Common myeloid progenitor, CD34-positive (primary cell): ENCODE measurements around the gene MIOX.

ENCODE experiments used
- CTCF ChIA-PET: fragments of 350-600 bp; sonication (Branson Sonifier 250); formaldehyde crosslinking; loops from one replicate; lab custom pipeline; 2021; ENCODE audit warnings: antibody characterized with exemption; lab: Charles Lee
- POLR2A ChIA-PET: fragments of 350-600 bp; sonication (Branson Sonifier 250); formaldehyde crosslinking; loops from one replicate; lab custom pipeline; 2021; ENCODE audit warnings: antibody characterized with exemption; lab: Charles Lee
- DNase-seq, 3 donors: peaks; one replicate each; pipeline versions ENCODE4 v3.0.0 to v3.0.0-alpha.2; 2013
- H3K27ac ChIP-seq, 2 experiments: 1 replicate in 1 of 2; 2 replicates in 1 of 2; pipeline ENCODE4 v1.7.0; 2013; ENCODE audit warnings: inconsistent platforms in 2 of 2, low read length in 2 of 2, mild to moderate bottlenecking in 2 of 2, low read depth in 1 of 2, moderate library complexity in 1 of 2; ENCODE audit not compliant: severe bottlenecking in 2 of 2, insufficient read depth in 1 of 2, poor library complexity in 1 of 2
- H3K27me3 ChIP-seq, 5 experiments: replicated peaks in 2 of 5; 1 replicate in 3 of 5; 2 replicates in 2 of 5; pipeline versions ENCODE4 v1.6.1 to v1.7.0; 2013; ENCODE audit warnings: low read length in 4 of 5, mild to moderate bottlenecking in 2 of 5, moderate library complexity in 2 of 5, inconsistent platforms in 1 of 5; ENCODE audit not compliant: insufficient read depth in 5 of 5, control insufficient read depth in 4 of 5
- H3K36me3 ChIP-seq, 4 experiments: 1 replicate in 2 of 4; 2 replicates in 2 of 4; pipeline versions ENCODE4 v1.6.1 to v1.7.0; 2013; ENCODE audit warnings: low read length in 3 of 4, control low read depth in 1 of 4, mild to moderate bottlenecking in 1 of 4; ENCODE audit not compliant: control insufficient read depth in 4 of 4, insufficient read depth in 4 of 4
- H3K4me1 ChIP-seq, 4 experiments: 1 replicate in 3 of 4; 2 replicates in 1 of 4; pipeline versions ENCODE4 v1.6.1 to v1.7.1; 2013; ENCODE audit warnings: low read length in 3 of 4, mild to moderate bottlenecking in 3 of 4, control low read depth in 1 of 4, inconsistent platforms in 1 of 4, moderate library complexity in 1 of 4; ENCODE audit not compliant: control insufficient read depth in 4 of 4, insufficient read depth in 4 of 4; ENCODE audit errors: control extremely low read depth in 1 of 4
- H3K4me3 ChIP-seq, 7 experiments: 1 replicate in 4 of 7; 2 replicates in 3 of 7; pipeline versions ENCODE4 v1.5.1 to v1.7.0; 2013; ENCODE audit warnings: mild to moderate bottlenecking in 7 of 7, low read length in 6 of 7, moderate library complexity in 6 of 7, inconsistent platforms in 2 of 7, low read depth in 2 of 7, control low read depth in 1 of 7; ENCODE audit not compliant: insufficient read depth in 4 of 7, control insufficient read depth in 1 of 7; ENCODE audit errors: extremely low read depth in 1 of 7
- H3K9me3 ChIP-seq, 5 experiments: 1 replicate in 4 of 5; 2 replicates in 1 of 5; pipeline versions ENCODE4 v1.6.1 to v1.7.1; 2013; ENCODE audit warnings: low read length in 4 of 5, mild to moderate bottlenecking in 2 of 5, inconsistent platforms in 1 of 5, low read depth in 1 of 5, moderate library complexity in 1 of 5; ENCODE audit not compliant: control insufficient read depth in 4 of 5, insufficient read depth in 2 of 5; ENCODE audit errors: control extremely low read depth in 1 of 5
- WGBS: methylation state at CpG from one replicate; pipeline ENCODE4 v1.1.5; 2013; ENCODE audit not compliant: insufficient coverage; 5-methylcytosine and 5-hydroxymethylcytosine counted together

Gene MIOX

GRCh38 chr22:50440544-50441249 is 46.0 kb upstream of the MIOX start:
- H3K36me3 ChIP-seq: peaks cover 4 to 88% (median 52%) of the 10 kb centered on the region in 4 experiments
- CTCF ChIA-PET: interaction anchor here (0.5 to 1.4 kb wide), 4 partner anchors 10 to 43 kb away, joined by 3 to 4 read pairs (median 3); no protein-coding TSS in a partner anchor
- WGBS: 93% methylated on average over 17 of the region's 26 CpGs

GRCh38 chr22:50441428-50441993 is 45.1 kb upstream of the MIOX start:
- Histone ChIP-seq H3K27ac (no peak overlapping the region), H3K9me3 (no peaks in the 10 kb centered on the region), H3K4me3 (no peak overlapping the region), H3K4me1 (peaks cover 0 to 15% (median 7%) of the 10 kb centered on the region in 4 experiments), H3K36me3 (peaks cover 4 to 88% (median 53%) of the 10 kb centered on the region in 4 experiments), H3K27me3 (no peaks in the 10 kb centered on the region)
- POLR2A ChIA-PET: no interaction called here
- no peak for DNase-seq
- CTCF ChIA-PET: interaction anchor here (0.9 to 1.3 kb wide), 3 partner anchors 9 to 38 kb away, joined by 3 to 4 read pairs (median 3); no protein-coding TSS in a partner anchor
- WGBS: 94% methylated on average over 11 of the region's 17 CpGs

More at GRCh38 chr22:50440544-50441249, 46.0 kb upstream of the MIOX start:
- Histone ChIP-seq H3K27ac (no peak overlapping the region), H3K9me3 (no peaks in the 10 kb centered on the region), H3K4me1 (peaks cover 0 to 12% (median 6%) of the 10 kb centered on the region in 4 experiments), H3K27me3 (no peaks in the 10 kb centered on the region), H3K4me3 (no peak overlapping the region)
- DNase-seq: no peak
- POLR2A ChIA-PET: no interaction called here

- no peaks in the 10 kb centered on the region for H3K9me3 ChIP-seq
- H3K36me3 ChIP-seq: peaks cover 3 to 87% (median 56%) of the 10 kb centered on the region in 4 experiments
- no peak overlapping the region for H3K27ac ChIP-seq
- ChIA-PET POLR2A (no interaction called here), CTCF (interaction anchor here (2.7 kb wide), 1 partner anchor 11 kb away, joined by 8 read pairs; no protein-coding TSS in a partner anchor)
- H3K4me1 ChIP-seq: peaks cover 0 to 15% (median 7%) of the 10 kb centered on the region in 4 experiments
- DNase-seq: no peak
- H3K27me3 ChIP-seq: no peaks in the 10 kb centered on the region
- WGBS: 89% methylated on average over 15 of the region's 15 CpGs
- no peak overlapping the region for H3K4me3 ChIP-seq
These were observed 43.5 kb upstream of the MIOX start for GRCh38 chr22:50443197-50443596.

GRCh38 chr22:50443801-50444625 is 42.6 kb upstream of the MIOX start:
- H3K27me3 ChIP-seq: no peaks in the 10 kb centered on the region
- H3K36me3 ChIP-seq: peaks cover 2 to 87% (median 56%) of the 10 kb centered on the region in 4 experiments
- H3K4me3 ChIP-seq: no peak overlapping the region
- ChIA-PET CTCF (interaction anchor here (1.0 to 2.7 kb wide), 2 partner anchors 10 to 82 kb away, joined by 3 to 8 read pairs; no protein-coding TSS in a partner anchor), POLR2A (interaction anchor here (0.6 to 1.7 kb wide), 3 partner anchors 13 to 47 kb away, joined by 3 to 5 read pairs (median 5); no protein-coding TSS in a partner anchor)
- no peaks in the 10 kb centered on the region for H3K9me3 ChIP-seq
- 89% methylated on average over 13 of the region's 28 CpGs for WGBS
- peaks cover 0 to 15% (median 7%) of the 10 kb centered on the region in 4 experiments for H3K4me1 ChIP-seq
- no peak for DNase-seq
- no peak overlapping the region for H3K27ac ChIP-seq

GRCh38 chr22:50444663-50445062 is 42.0 kb upstream of the MIOX start:
- H3K27me3 ChIP-seq: no peaks in the 10 kb centered on the region
- 83% methylated on average over 4 of the region's 5 CpGs for WGBS
- no peaks in the 10 kb centered on the region for H3K9me3 ChIP-seq
- peak in 1 of 3 donors; percentile 13 for DNase-seq
- ChIA-PET POLR2A (interaction anchor here (0.6 to 1.7 kb wide), 3 partner anchors 12 to 46 kb away, joined by 3 to 5 read pairs (median 5); no protein-coding TSS in a partner anchor), CTCF (interaction anchor here (0.9 to 2.7 kb wide), 3 partner anchors 9 to 81 kb away, joined by 3 to 8 read pairs (median 4); no protein-coding TSS in a partner anchor)
- peaks cover 0 to 15% (median 7%) of the 10 kb centered on the region in 4 experiments for H3K4me1 ChIP-seq
- H3K4me3 ChIP-seq: no peak overlapping the region
- peaks cover 2 to 81% (median 54%) of the 10 kb centered on the region in 4 experiments for H3K36me3 ChIP-seq
- H3K27ac ChIP-seq: no peak overlapping the region

GRCh38 chr22:50445071-50445879 is 41.4 kb upstream of the MIOX start:
- CTCF ChIA-PET: interaction anchor here (0.9 to 2.7 kb wide), 2 partner anchors 9 to 12 kb away, joined by 4 to 8 read pairs; no protein-coding TSS in a partner anchor
- Histone ChIP-seq H3K4me3 (no peak overlapping the region), H3K27me3 (no peaks in the 10 kb centered on the region), H3K36me3 (peaks cover 2 to 78% (median 54%) of the 10 kb centered on the region in 4 experiments), H3K4me1 (peaks cover 0 to 15% (median 7%) of the 10 kb centered on the region in 4 experiments), H3K27ac (no peak overlapping the region), H3K9me3 (no peaks in the 10 kb centered on the region)
- POLR2A ChIA-PET: interaction anchor here (1.7 kb wide), 1 partner anchor 11 kb away, joined by 5 read pairs; no protein-coding TSS in a partner anchor
- WGBS: 46% methylated on average over 21 of the region's 30 CpGs
- peak in 2 of 3 donors; percentile 64 to 76 for DNase-seq
